Stimulated activated CD4-positive, alpha-beta T cell treated with anti-CD3 and anti-CD28 coated beads, Interleukin-4, amount 100 ng/mL, for 24 hours (primary cell): ENCODE results near the gene SCN1A.
A peak's percentile ranks its signal among the peaks of the same experiment; 100 is the strongest.

Experiments used
- DNase-seq: peaks from one replicate; pipeline ENCODE4 v3.0.0-alpha.2; 2020

Gene SCN1A

DNA sequence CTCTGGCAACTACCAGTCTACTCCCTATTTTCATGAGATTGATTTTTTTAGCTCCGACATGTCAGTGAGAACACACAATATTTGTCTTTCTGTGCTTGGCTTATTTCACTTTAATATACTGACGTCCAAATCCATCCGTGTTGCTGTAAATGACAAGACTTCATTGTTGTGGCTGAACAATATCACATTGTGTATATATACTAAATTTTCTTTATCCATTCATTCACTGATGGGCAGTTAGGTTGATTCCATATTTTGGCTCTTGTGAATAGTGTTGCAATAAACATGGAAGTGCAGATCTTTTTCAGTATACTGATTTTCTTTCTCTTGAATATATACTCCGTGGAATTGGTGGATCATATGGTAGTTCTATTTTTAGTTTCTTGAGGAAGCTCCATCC, 168.4 kb downstream of the SCN1A start:
- no peak for DNase-seq

DNA sequence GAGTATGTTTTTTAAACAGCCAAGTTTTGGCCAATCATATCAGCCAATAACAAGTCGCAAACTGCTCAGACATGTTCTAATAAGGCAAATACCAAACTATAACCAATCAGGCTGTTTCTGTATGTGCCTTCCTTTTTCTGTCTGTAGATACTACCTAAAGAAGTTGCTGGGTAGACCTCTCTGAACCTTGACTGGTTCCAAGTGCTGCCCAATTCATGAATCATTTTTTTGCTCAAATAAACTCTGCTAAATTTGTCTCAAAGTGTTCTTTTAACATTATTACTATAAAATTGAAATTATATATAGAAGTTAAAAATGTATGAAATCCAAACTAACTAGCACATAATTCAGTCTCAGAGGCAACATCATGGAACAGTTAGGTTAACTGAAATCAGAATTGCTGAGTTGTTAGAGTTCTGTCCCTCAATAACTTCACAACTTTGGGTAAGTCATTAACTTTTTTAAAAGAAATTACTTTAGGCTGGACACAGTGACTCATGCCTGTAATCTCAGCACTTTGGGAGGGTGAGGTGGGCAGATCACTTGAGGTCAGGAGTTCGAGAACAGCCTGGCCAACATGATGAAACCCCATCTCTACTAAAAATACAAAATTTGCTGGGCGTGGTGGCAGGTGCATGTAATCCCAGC, 169.4 kb downstream of the SCN1A start:
- no peak for DNase-seq

DNA sequence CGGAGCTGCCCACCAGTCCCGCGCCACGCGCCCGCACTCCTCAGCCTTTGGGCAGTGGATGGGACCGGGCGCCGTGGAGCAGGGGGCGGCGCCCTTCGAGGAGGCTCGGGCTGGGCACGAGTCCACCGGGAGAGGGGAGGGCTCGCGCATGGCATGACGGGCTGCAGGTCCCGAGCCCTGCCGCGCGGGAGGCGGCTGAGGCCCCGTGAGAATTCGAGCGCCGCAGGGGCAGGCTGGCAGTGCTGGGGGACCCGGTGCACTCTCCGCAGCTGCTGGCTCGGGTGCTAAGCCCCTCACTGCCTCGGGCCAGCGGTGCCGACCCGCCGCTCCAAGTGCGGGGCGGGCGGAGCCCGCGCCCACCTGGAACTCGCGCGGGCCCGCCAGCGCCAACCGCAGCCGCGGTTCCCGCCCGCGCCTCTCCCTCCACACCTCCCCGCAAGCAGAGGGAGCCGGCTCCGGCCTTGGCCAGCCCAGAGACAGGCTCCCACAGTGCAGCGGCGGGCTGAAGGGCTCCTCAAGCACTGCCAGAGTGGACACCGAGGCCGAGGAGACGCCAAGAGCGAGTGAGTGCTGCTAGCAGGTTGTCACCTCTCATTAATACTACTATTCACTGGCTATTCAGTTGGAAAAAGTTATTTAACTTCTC, 170.7 kb downstream of the SCN1A start:
- DNase-seq, result no peak

DNA sequence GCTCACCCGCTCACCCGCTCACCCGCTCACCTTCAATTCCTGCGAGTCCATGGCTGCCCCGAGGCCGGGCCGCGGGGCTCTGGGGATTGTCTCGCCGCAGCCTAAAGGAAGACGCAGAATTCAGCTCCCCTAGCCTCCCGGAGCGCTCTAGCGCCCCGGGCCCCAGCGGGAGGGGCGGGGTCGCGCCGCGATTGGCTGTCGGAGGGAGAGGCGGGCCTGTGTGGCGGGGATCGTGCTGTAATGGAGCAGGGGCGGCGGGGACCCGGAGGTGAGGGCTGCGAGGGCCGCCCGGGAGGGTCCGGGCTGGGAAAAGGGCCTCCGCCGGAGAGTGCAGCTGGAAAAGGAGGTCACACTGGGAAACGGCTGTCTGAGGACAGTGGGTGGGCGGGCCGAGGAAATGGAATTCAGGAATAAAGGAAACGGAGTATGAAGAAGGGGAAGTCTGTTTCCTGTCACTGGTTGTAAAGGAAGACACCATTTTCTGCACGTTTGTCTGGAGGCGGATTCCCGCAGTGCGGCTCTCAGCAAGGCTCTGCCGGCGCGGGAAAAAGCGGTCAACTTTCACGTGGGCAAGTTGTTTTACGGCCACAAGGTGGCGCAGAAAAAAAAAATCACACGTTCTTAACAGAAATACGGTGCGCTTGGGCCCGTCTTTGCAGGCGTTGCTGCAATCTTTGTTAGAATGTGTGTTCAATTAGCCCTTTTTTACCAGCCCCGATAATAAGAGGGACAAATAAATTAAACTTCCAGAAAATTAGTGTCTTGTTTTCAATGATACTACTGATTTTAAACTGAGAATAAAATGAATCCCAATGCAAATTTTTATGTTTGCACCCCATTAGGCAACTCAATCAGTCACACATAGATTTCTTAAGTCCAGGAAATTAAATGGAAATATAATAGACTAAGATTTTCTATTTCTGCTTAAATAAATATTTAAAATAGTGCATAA, 173.9 kb downstream of the SCN1A start, which contains the start of gene TTC21B:
TTC21B (minus strand) TSS at position 122 of the 952 bp plus-strand sequence; CDS start at position 51, 71 bp downstream.
- peak; percentile 94 for DNase-seq

DNA sequence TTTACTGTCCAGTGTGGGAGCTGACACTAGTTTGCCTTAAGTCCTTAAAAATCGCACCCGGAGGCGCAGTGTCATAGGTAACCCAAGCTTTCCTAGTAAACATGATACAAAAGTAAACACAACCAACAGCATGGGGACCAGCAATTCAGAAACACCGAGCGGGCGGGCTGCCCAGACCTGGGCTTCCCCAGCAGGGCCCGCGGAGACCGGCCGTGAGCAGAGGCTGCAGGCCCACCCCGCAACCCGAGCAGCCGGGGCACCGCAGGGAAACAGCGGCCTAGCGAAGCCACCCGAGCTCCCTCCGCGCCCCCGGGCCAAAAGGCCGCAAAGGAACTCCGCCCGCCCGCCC, 174.5 kb downstream of the SCN1A start:
- no peak for DNase-seq

DNA sequence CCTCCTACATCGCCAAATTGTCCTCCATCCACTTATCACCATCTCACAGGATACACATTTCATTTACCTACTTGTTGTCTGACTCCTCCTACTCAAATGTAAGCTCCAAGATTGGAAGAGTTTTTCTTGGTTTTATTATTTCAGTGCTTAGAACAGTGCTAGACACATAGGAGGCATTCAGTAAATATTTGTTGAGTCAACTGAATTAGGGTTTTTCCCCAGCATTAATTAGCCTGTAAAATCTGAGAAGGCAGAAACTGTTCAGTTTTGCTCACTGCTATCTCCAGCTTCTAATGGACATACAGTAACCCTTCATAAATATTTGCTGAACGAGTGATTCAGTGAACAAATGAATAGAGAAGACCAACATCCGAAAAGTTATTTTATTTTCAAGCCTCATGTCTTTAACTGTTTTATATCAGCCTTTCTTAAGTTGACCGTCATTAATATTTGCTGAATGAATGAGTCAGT, 175.0 kb downstream of the SCN1A start:
- no peak for DNase-seq

DNA sequence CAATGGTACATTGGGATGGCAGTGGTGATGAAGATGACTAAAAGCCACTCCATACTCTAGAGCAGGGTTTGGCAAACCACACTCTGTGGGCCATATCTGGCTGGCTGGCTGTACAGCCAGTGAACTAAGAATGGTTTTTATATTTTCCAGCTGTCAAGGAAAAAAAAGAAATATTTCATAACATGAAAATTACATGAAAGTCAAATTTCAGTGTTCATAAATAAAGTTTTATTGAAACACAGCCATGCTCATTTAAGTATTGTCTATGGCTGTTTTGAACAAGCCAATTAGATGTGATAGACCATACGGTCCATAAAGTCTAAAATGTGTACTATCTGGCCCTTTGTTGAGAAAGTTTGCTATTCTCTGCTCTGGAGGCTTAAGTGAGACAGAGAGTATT, 175.7 kb downstream of the SCN1A start:
- DNase-seq, result no peak

DNA sequence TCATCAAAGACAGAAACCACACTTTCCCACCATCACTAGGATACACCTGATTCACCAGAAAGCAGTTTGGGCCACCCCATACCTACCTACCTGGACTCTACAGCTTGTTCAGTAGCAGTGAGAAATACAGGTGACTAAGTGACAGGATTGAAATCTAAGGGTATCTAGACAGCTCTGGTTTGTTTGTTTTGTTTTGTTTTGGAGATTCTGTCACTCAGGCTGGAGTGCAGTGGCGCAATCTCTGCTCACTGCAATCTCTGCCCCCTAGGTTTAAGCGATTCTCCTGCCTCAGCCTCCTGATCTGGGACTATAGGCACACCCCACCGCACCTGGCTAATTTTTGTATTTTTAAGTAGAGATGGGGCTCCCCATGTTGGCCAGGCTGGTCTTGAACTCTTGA, 177.4 kb downstream of the SCN1A start:
- no peak for DNase-seq

DNA sequence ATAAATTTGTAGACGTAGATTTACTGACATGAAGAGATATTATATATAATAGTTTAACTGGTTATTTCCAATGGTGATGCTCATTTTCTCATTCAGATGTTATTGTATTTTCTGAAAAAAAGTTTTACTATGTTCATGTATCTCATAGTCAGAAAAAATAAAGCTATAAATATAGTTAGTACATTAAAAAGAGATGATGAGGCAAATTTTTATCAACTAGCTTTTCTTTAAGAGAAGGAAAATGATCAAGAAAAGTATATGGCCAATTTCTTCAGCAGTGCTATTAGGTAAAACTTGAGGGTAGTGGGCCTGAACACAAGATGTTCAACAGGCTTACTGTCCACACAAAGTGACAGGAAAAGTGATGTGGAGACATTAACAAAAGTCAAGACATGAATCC, 186.0 kb downstream of the SCN1A start:
- no peak for DNase-seq

DNA sequence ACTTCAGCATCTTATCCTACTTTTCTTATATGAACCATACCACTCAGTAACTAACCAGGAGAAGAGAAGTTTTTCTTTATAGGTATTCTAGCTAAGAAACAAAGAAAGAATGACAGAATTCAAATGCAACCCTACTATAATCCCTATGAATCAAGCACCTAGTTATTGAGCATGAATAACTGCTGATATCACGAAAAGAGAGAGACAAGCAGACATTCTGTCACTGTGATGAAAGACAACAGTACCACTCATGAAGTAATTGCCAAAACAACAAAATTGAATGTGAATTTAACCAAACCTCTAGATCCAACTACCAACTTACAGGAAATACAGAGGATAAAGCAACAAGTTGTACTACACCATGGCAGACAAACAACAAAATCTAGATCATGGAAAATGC, 189.6 kb downstream of the SCN1A start:
- DNase-seq, result no peak
